SK-N-SH (cell line): ENCODE results near the gene GXYLT2. TPM values are rescaled to one million over a fixed set of nuclear protein-coding genes. Genes with fewer than 3 reads are reported as not detected.

Experiments
- CHD2 ChIP-seq: fragments of 150-350 bp; IDR thresholded peaks from 2 replicates; pipeline ENCODE4 v1.6.1; 2018; ENCODE audit warnings: low read length; ENCODE audit not compliant: partially characterized antibody
- EP300 ChIP-seq, 2 experiments: IDR thresholded peaks; 2 replicates each; pipeline versions ENCODE4 v1.4.0 to v1.6.1; 2012; ENCODE audit warnings: borderline replicate concordance in 1 of 2, low read depth in 1 of 2, low read length in 1 of 2
- FOSL2 ChIP-seq: IDR thresholded peaks from 2 replicates; pipeline ENCODE4 v1.4.0; 2012; ENCODE audit warnings: low read depth, mild to moderate bottlenecking, moderate library complexity, borderline replicate concordance
- FOXM1 ChIP-seq: IDR thresholded peaks from 2 replicates; pipeline ENCODE4 v1.4.0; 2012; ENCODE audit warnings: low read depth, mild to moderate bottlenecking
- IRF3 ChIP-seq: fragments of 150-350 bp; IDR thresholded peaks from 2 replicates; pipeline ENCODE4 v1.6.1; 2016; ENCODE audit warnings: mild to moderate bottlenecking, low read depth, low read length
- JUND ChIP-seq: IDR thresholded peaks from 2 replicates; pipeline ENCODE4 v1.4.0; 2012
- MEF2A ChIP-seq: IDR thresholded peaks from 2 replicates; pipeline ENCODE4 v1.4.0; 2012; ENCODE audit warnings: low read depth, borderline replicate concordance
- MXI1 ChIP-seq: IDR thresholded peaks from 2 replicates; pipeline ENCODE4 v1.6.1; 2012; ENCODE audit warnings: mild to moderate bottlenecking, low read depth, low read length, improper control_type of control experiment
- NFIC ChIP-seq: IDR thresholded peaks from 2 replicates; pipeline ENCODE4 v1.4.0; 2012; ENCODE audit warnings: borderline replicate concordance
- NRF1 ChIP-seq: IDR thresholded peaks from 2 replicates; pipeline ENCODE4 v1.6.1; 2012; ENCODE audit warnings: low read depth, mild to moderate bottlenecking, low read length
- POLR2AphosphoS5 ChIP-seq: IDR thresholded peaks from 2 replicates; pipeline ENCODE4 v1.6.1; 2012; ENCODE audit warnings: low read depth, low read length
- RAD21 ChIP-seq: IDR thresholded peaks from 2 replicates; pipeline ENCODE4 v1.6.1; 2012; ENCODE audit warnings: mild to moderate bottlenecking, low read length
- RFX5 ChIP-seq: IDR thresholded peaks from 2 replicates; pipeline ENCODE4 v1.6.1; 2012; ENCODE audit warnings: mild to moderate bottlenecking, improper control_type of control experiment, low read length
- RXRA ChIP-seq: IDR thresholded peaks from 2 replicates; pipeline ENCODE4 v1.4.0; 2012; ENCODE audit warnings: low read depth, mild to moderate bottlenecking, borderline replicate concordance
- SIN3A ChIP-seq: IDR thresholded peaks from 2 replicates; pipeline ENCODE4 v1.6.1; 2012; ENCODE audit warnings: low read depth, mild to moderate bottlenecking, low read length, moderate library complexity, borderline replicate concordance
- TAF1 ChIP-seq: IDR thresholded peaks from 2 replicates; pipeline ENCODE4 v1.6.1; 2012; ENCODE audit warnings: low read depth, mild to moderate bottlenecking, low read length, moderate library complexity, borderline replicate concordance
- TCF12 ChIP-seq: IDR thresholded peaks from 2 replicates; pipeline ENCODE4 v1.4.0; 2012
- USF1 ChIP-seq: IDR thresholded peaks from 2 replicates; pipeline ENCODE4 v1.4.0; 2012; ENCODE audit warnings: low read depth, borderline replicate concordance
- YY1 ChIP-seq: IDR thresholded peaks from 2 replicates; pipeline ENCODE4 v1.4.0; 2012; ENCODE audit warnings: low read depth, mild to moderate bottlenecking
- polyA plus RNA-seq, 3 experiments: library from polyadenylated mRNA; depleted of rRNA; stranded (reverse); fragments of >200 nt; gene quantifications; 2 replicates each; pipeline ENCODE4 v1.2.3, GENCODE V29; 2012
- TF ChIP-seq, protein P1 (sequence below): fragments of 150-350 bp; IDR thresholded peaks from 2 replicates; pipeline ENCODE4 v1.6.1; 2017; ENCODE audit warnings: antibody characterized with exemption, low read length, low read depth, borderline replicate concordance
- TF ChIP-seq, protein P2 (sequence below): IDR thresholded peaks from 2 replicates; pipeline ENCODE4 v1.4.0; 2012; ENCODE audit warnings: low read depth, borderline replicate concordance

GXYLT2 gene
- polyA plus RNA-seq, 1 of the 3 experiments (the other 2 are of a cell fraction) = 9.1 TPM

GRCh38 chr3:72996473-72997333 is 108.9 kb downstream of the GXYLT2 start, which contains the start of gene PPP4R2 (continued):
- TF ChIP-seq USF1 (no peak), RAD21 (no peak), RFX5 (no peak), SIN3A (0 out of 2 replicates have a peak, but pooled peaks have one; percentile 22), RXRA (no peak), YY1 (peak; percentile 81), POLR2AphosphoS5 (peak; percentile 84), IRF3 (no peak), NFIC (no peak), JUND (no peak), EP300 (IDR thresholded peaks at IDR 0.05; ENCODE audit: borderline replicate concordance in 1 of 2, low read depth in 1 of 2, low read length in 1 of 2) (no peak), FOXM1 (no peak), CHD2 (peak; percentile 79), TCF12 (peak; percentile 20; the same call in 1 of the 2 replicates), MXI1 (peak; percentile 84; the same call in 1 of the 2 replicates), MEF2A (no peak), FOSL2 (no peak), TAF1 (peak; percentile 82), NRF1 (peak; percentile 81)
- TF ChIP-seq, protein P1, sequence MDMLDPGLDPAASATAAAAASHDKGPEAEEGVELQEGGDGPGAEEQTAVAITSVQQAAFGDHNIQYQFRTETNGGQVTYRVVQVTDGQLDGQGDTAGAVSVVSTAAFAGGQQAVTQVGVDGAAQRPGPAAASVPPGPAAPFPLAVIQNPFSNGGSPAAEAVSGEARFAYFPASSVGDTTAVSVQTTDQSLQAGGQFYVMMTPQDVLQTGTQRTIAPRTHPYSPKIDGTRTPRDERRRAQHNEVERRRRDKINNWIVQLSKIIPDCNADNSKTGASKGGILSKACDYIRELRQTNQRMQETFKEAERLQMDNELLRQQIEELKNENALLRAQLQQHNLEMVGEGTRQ = no peak
- TF ChIP-seq, protein P2, sequence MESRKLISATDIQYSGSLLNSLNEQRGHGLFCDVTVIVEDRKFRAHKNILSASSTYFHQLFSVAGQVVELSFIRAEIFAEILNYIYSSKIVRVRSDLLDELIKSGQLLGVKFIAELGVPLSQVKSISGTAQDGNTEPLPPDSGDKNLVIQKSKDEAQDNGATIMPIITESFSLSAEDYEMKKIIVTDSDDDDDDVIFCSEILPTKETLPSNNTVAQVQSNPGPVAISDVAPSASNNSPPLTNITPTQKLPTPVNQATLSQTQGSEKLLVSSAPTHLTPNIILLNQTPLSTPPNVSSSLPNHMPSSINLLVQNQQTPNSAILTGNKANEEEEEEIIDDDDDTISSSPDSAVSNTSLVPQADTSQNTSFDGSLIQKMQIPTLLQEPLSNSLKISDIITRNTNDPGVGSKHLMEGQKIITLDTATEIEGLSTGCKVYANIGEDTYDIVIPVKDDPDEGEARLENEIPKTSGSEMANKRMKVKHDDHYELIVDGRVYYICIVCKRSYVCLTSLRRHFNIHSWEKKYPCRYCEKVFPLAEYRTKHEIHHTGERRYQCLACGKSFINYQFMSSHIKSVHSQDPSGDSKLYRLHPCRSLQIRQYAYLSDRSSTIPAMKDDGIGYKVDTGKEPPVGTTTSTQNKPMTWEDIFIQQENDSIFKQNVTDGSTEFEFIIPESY = no peak
